ENCODE data around the gene AIP.

AIP gene

GRCh38 chr11:67538306-67538705, 55.5 kb downstream of the AIP start:
- FAIRE-seq = no peak

GRCh38 chr11:67538823-67539505, 56.1 kb downstream of the AIP start:
- no peak for FAIRE-seq

GRCh38 chr11:67539550-67539949, 56.7 kb downstream of the AIP start:
- FAIRE-seq = no peak
